ENCODE results near the gene HTR2A.

Gene HTR2A

GRCh38 chr13:46901721-46902120 is 4.9 kb upstream of the HTR2A start:
- no peak overlapping the region for H3K27ac ChIP-seq (ENCODE audit: low read depth, low read length)
- no peak overlapping the region for H3K9ac ChIP-seq (ENCODE audit: low read length)
- no peak overlapping the region for H2AFZ ChIP-seq (ENCODE audit: low read depth, low read length, severe bottlenecking)
- no peaks in the 10 kb centered on the region for H4K20me1 ChIP-seq (ENCODE audit: low read depth, low read length)
- no peaks in the 10 kb centered on the region for H3K9me2 ChIP-seq (replicated peaks; ENCODE audit: insufficient read depth, low read length)
- no peaks in the 10 kb centered on the region for H3K9me3 ChIP-seq (ENCODE audit: insufficient read depth, low read length)
- no peak for TF ChIP-seq CTCF (IDR thresholded peaks at IDR 0.05; ENCODE audit: insufficient read depth, low read length, poor library complexity, severe bottlenecking)
- TF ChIP-seq EZH2phosphoT487 (conservative IDR thresholded peaks at IDR 0.05; ENCODE audit: low read length): no peak
- no peak overlapping the region for H3K4me2 ChIP-seq (ENCODE audit: low read depth, low read length, poor library complexity, severe bottlenecking)
- no peaks in the 10 kb centered on the region for H3K27me3 ChIP-seq (ENCODE audit: low read length)
- H3K36me3 ChIP-seq (ENCODE audit: low read length): no peaks in the 10 kb centered on the region
- no peak overlapping the region for H3K4me3 ChIP-seq (ENCODE audit: insufficient read depth, low read length, poor library complexity, severe bottlenecking)
- no peaks in the 10 kb centered on the region for H3F3A ChIP-seq (ENCODE audit: insufficient read depth)
- no peaks in the 10 kb centered on the region for H3K79me2 ChIP-seq (ENCODE audit: insufficient read depth, low read length)

- Histone ChIP-seq H3K27me3 (ENCODE audit: low read length) (no peaks in the 10 kb centered on the region), H3K9ac (ENCODE audit: low read length) (no peak overlapping the region), H3K36me3 (ENCODE audit: low read length) (no peaks in the 10 kb centered on the region), H3K9me2 (replicated peaks; ENCODE audit: insufficient read depth, low read length) (no peaks in the 10 kb centered on the region), H3K79me2 (ENCODE audit: insufficient read depth, low read length) (no peaks in the 10 kb centered on the region), H4K20me1 (ENCODE audit: low read depth, low read length) (no peaks in the 10 kb centered on the region), H3K9me3 (ENCODE audit: insufficient read depth, low read length) (no peaks in the 10 kb centered on the region), H3K4me2 (ENCODE audit: low read depth, low read length, poor library complexity, severe bottlenecking) (no peak overlapping the region), H3F3A (ENCODE audit: insufficient read depth) (no peaks in the 10 kb centered on the region), H3K27ac (ENCODE audit: low read depth, low read length) (no peak overlapping the region), H2AFZ (ENCODE audit: low read depth, low read length, severe bottlenecking) (no peak overlapping the region), H3K4me3 (ENCODE audit: insufficient read depth, low read length, poor library complexity, severe bottlenecking) (no peak overlapping the region)
- TF ChIP-seq EZH2phosphoT487 (conservative IDR thresholded peaks at IDR 0.05; ENCODE audit: low read length) (no peak), CTCF (IDR thresholded peaks at IDR 0.05; ENCODE audit: insufficient read depth, low read length, poor library complexity, severe bottlenecking) (no peak)
Measured at GRCh38 chr13:46899801-46900200, 2.9 kb upstream of the HTR2A start.

- H3K36me3 ChIP-seq (ENCODE audit: low read length): no peaks in the 10 kb centered on the region
- H4K20me1 ChIP-seq (ENCODE audit: low read depth, low read length): no peaks in the 10 kb centered on the region
- H3K9me2 ChIP-seq (replicated peaks; ENCODE audit: insufficient read depth, low read length): no peaks in the 10 kb centered on the region
- no peak overlapping the region for H3K4me3 ChIP-seq (ENCODE audit: insufficient read depth, low read length, poor library complexity, severe bottlenecking)
- no peak overlapping the region for H2AFZ ChIP-seq (ENCODE audit: low read depth, low read length, severe bottlenecking)
- no peaks in the 10 kb centered on the region for H3K79me2 ChIP-seq (ENCODE audit: insufficient read depth, low read length)
- H3K4me2 ChIP-seq (ENCODE audit: low read depth, low read length, poor library complexity, severe bottlenecking): no peak overlapping the region
- H3K9ac ChIP-seq (ENCODE audit: low read length): no peak overlapping the region
- no peaks in the 10 kb centered on the region for H3K27me3 ChIP-seq (ENCODE audit: low read length)
- H3K27ac ChIP-seq (ENCODE audit: low read depth, low read length): no peak overlapping the region
- H3F3A ChIP-seq (ENCODE audit: insufficient read depth): no peaks in the 10 kb centered on the region
- TF ChIP-seq EZH2phosphoT487 (conservative IDR thresholded peaks at IDR 0.05; ENCODE audit: low read length) (no peak), CTCF (IDR thresholded peaks at IDR 0.05; ENCODE audit: insufficient read depth, low read length, poor library complexity, severe bottlenecking) (no peak)
- no peaks in the 10 kb centered on the region for H3K9me3 ChIP-seq (ENCODE audit: insufficient read depth, low read length)
Measured at GRCh38 chr13:46895381-46895780, 1.5 kb downstream of the HTR2A start.

All from SU-DHL-6 (cell line).